Measurements from ENCODE around the gene PTPRJ.

- TF ChIP-seq CTCF (IDR thresholded peaks at IDR 0.05): no peak
- TF ChIP-seq POLR2A (IDR thresholded peaks at IDR 0.05): no peak
- TF ChIP-seq POLR2AphosphoS5 (IDR thresholded peaks at IDR 0.05; ENCODE audit: insufficient read depth in 1 of 2, low read depth in 1 of 2): no peak
Observed at GRCh38 chr11:48207881-48208280, 227.5 kb downstream of the PTPRJ start.

All from vagina (tissue), 2 donors.